NK-92 treated with Interleukin-12 subunit alpha and Interleukin-12 subunit beta, amount 100 ng/mL, for 24 hours (cell line): ENCODE results near the gene SLC27A2.

ENCODE experiments used
- DNase-seq: peaks from one replicate; lab custom pipeline; 2025; lab: John Stamatoyannopoulos, UW

The SLC27A2 gene

GRCh38 chr15:50275908-50276307, 93.9 kb downstream of the SLC27A2 start:
- no peak for DNase-seq

- DNase-seq = no peak
These were observed 95.4 kb downstream of the SLC27A2 start for GRCh38 chr15:50277370-50277769.

- DNase-seq = no peak
These were observed 96.5 kb downstream of the SLC27A2 start for GRCh38 chr15:50278496-50278895.

- DNase-seq = no peak
These were observed 98.3 kb downstream of the SLC27A2 start for GRCh38 chr15:50280271-50280670.

GRCh38 chr15:50281427-50281826, 99.4 kb downstream of the SLC27A2 start:
- no peak for DNase-seq
